D721Med (cell line): ENCODE measurements around the gene SFXN5.

Experiments used
- DNase-seq: peaks from one replicate; pipeline ENCODE4 v3.0.0; 2011; ENCODE audit warnings: low spot score; ENCODE audit not compliant: insufficient read length
- FAIRE-seq: peaks from 2 replicates; lab custom pipeline; 2011; peaks lifted over from hg19 to GRCh38; lab: Jason Lieb, UNC
- CTCF ChIP-seq: IDR thresholded peaks from 2 replicates; pipeline ENCODE4 v1.5.1; 2012; ENCODE audit warnings: mild to moderate bottlenecking, control low read depth; ENCODE audit not compliant: insufficient read depth; ENCODE audit errors: missing control alignments

SFXN5 gene

GRCh38 chr2:73008766-73009135 lies 62.8 kb downstream of the SFXN5 start:
- FAIRE-seq (no peak), DNase-seq (no peak)
- TF ChIP-seq CTCF = no peak

GRCh38 chr2:73007991-73008765 lies 63.3 kb downstream of the SFXN5 start:
- FAIRE-seq (no peak), DNase-seq (no peak)
- no peak for TF ChIP-seq CTCF

- FAIRE-seq (no peak), DNase-seq (no peak)
- TF ChIP-seq CTCF = no peak
Measured at GRCh38 chr2:73006969-73007710, 64.4 kb downstream of the SFXN5 start.

GRCh38 chr2:73004889-73005596 lies 66.5 kb downstream of the SFXN5 start:
- no peak for TF ChIP-seq CTCF
- FAIRE-seq (no peak), DNase-seq (no peak)

DNA sequence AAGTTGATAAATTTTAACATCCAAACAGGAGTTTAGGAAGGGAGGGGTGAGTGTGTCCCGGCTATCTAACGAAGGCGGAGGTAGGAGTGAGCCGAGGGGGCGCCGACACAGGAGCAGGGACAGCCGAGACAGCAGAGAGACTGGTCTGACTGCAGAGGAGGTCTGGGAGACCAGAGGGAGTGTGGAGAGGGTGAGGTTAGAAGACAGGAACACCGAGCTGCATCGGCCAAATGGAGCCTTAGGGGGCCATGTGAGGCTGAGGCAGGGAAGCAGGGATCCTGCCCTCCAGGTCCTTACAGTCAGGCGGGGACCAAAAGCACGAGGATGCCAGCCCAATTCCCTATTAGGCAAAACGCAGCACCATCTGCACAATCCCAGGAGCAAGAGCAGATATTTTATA lies 67.0 kb downstream of the SFXN5 start:
- FAIRE-seq = no peak
- DNase-seq = no peak
- TF ChIP-seq CTCF = no peak

- DNase-seq (no peak), FAIRE-seq (no peak)
- no peak for TF ChIP-seq CTCF
Measured at GRCh38 chr2:73003027-73003426, 68.5 kb downstream of the SFXN5 start.
